ENCODE results near the gene RAMP1.

DNA sequence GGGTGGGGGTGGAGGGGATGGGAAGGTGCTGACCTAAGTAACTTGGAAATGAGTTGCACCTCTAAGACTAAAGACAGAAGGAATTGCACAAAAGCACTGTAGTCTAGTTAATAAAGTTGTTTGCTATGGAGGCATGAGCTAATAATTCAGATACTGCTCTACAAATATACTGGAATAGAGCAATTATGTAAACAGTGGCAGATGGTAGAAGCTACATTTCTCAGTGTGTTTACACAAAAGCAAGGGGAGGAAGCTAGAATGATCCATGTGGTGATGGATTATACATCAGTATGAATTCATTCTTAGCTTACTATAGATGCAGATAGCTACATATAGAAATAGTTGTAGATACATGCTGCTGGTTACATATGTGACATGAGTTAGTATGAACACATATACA is 79.8 kb downstream of the RAMP1 start:
- TF ChIP-seq, protein P1, sequence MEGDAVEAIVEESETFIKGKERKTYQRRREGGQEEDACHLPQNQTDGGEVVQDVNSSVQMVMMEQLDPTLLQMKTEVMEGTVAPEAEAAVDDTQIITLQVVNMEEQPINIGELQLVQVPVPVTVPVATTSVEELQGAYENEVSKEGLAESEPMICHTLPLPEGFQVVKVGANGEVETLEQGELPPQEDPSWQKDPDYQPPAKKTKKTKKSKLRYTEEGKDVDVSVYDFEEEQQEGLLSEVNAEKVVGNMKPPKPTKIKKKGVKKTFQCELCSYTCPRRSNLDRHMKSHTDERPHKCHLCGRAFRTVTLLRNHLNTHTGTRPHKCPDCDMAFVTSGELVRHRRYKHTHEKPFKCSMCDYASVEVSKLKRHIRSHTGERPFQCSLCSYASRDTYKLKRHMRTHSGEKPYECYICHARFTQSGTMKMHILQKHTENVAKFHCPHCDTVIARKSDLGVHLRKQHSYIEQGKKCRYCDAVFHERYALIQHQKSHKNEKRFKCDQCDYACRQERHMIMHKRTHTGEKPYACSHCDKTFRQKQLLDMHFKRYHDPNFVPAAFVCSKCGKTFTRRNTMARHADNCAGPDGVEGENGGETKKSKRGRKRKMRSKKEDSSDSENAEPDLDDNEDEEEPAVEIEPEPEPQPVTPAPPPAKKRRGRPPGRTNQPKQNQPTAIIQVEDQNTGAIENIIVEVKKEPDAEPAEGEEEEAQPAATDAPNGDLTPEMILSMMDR (IDR thresholded peaks at IDR 0.05; ENCODE audit: low read length), result no peak
- TF ChIP-seq EZH2 (IDR thresholded peaks at IDR 0.05; ENCODE audit: borderline replicate concordance, low read length), result no peak

All from OCI-LY1 (cell line).